NT2/D1 (cell line): ENCODE data around the gene MYLK.

Experiments used
- YY1 ChIP-seq: IDR thresholded peaks from 2 replicates; pipeline ENCODE4 v1.6.1; 2011; ENCODE audit not compliant: insufficient read length, insufficient read depth
- ZNF274 ChIP-seq: IDR thresholded peaks from 2 replicates; pipeline ENCODE4 v1.6.1; 2011; ENCODE audit warnings: mild to moderate bottlenecking, low read depth, low read length

DNA sequence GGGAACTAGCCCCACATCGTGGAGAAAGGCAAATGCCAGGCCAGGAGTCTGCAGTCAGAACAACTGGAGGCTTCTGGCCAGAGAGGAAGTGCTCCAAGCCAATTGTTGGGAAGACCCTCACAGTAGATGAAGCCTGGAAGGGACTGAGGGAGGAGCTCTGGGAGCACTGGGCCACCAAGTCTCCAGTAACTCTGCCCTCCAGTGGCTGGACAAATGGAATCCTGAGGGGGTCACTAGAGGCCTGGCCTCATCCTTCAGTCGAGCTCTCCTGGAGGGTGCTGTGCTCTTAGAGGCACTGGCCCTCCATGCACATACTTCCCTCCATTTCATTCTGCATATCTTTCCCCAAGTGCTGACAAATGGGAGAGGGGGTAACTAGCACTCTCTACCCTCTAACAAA, 103.0 kb downstream of the MYLK start:
- no peak for TF ChIP-seq YY1
- TF ChIP-seq ZNF274 = no peak
